Kidney (tissue), 14 donors: Measurements from ENCODE around the gene ZNF700. TPM values are rescaled to one million over a fixed set of nuclear protein-coding genes. Genes with fewer than 3 reads are reported as not detected.

ENCODE experiments used
- DNase-seq, 5 donors: peaks; one replicate each; pipeline ENCODE4 v3.0.0-alpha.2; 2013 to 2020
- FAIRE-seq: peaks from 2 replicates; lab custom pipeline; 2012; peaks lifted over from hg19 to GRCh38; lab: Jason Lieb, UNC
- H3K27ac ChIP-seq, 2 donors: one replicate each; pipeline ENCODE4 v1.7.0; 2013; ENCODE audit warnings: low read depth in 2 of 2, low read length in 2 of 2, inconsistent platforms in 1 of 2
- H3K27me3 ChIP-seq: one replicate; pipeline ENCODE4 v1.7.1; 2013; ENCODE audit warnings: low read length, inconsistent platforms; ENCODE audit not compliant: control insufficient read depth, insufficient read depth
- H3K36me3 ChIP-seq, 3 donors: one replicate each; pipeline versions ENCODE4 v1.7.0 to v1.7.1; 2013; ENCODE audit warnings: low read length in 3 of 3, control low read depth in 1 of 3, inconsistent platforms in 1 of 3; ENCODE audit not compliant: insufficient read depth in 3 of 3, control insufficient read depth in 2 of 3
- H3K4me1 ChIP-seq, 3 donors: one replicate each; pipeline versions ENCODE4 v1.7.0 to v1.7.1; 2013; ENCODE audit warnings: low read length in 3 of 3, inconsistent platforms in 1 of 3, low read depth in 1 of 3; ENCODE audit not compliant: control insufficient read depth in 2 of 3, insufficient read depth in 2 of 3
- H3K4me3 ChIP-seq, 3 donors: one replicate each; pipeline versions ENCODE4 v1.7.0 to v1.8.1; 2013; ENCODE audit warnings: low read length in 3 of 3, control low read depth in 1 of 3, inconsistent platforms in 1 of 3
- H3K9ac ChIP-seq, 3 donors: one replicate each; pipeline versions ENCODE4 v1.7.0 to v1.7.1; 2013; ENCODE audit warnings: low read length in 3 of 3, control low read depth in 1 of 3, inconsistent platforms in 1 of 3
- H3K9me3 ChIP-seq, 3 donors: one replicate each; pipeline versions ENCODE4 v1.7.0 to v1.7.1; 2013; ENCODE audit warnings: low read length in 3 of 3, control low read depth in 1 of 3, inconsistent platforms in 1 of 3; ENCODE audit not compliant: control insufficient read depth in 2 of 3, insufficient read depth in 1 of 3
- CTCF ChIP-seq: IDR thresholded peaks from 3 replicates; pipeline ENCODE4 v1.5.1; 2012; ENCODE audit warnings: mild to moderate bottlenecking, moderate library complexity, borderline replicate concordance; ENCODE audit not compliant: insufficient read depth; ENCODE audit errors: extremely low read depth
- intact Hi-C: fragments of 100-400 bp; cut with DNase I; formaldehyde crosslinking; loops from one replicate; pipeline ENCODE4 v1.11.1; 2022
- polyA plus RNA-seq: library from polyadenylated mRNA; stranded (reverse); fragments of 350-450 nt; fragmentation: Illumina TruSeq; extraction: RNeasy Lipid Tissue Mini Kit (QIAGEN cat#74804); gene quantifications from one replicate; pipeline ENCODE4 v1.2.3, GENCODE V29; 2014; ENCODE audit warnings: low read depth, low replicate concordance; ENCODE audit not compliant: insufficient read depth
- total RNA-seq: library from RNA; stranded (reverse); fragmentation: NEBNext Ultra II Directional; extraction: Animal tissue kit (Norgen Biotek cat#: 25700); gene quantifications from one replicate; pipeline ENCODE4 v1.2.1, GENCODE V29; 2021
- donor health status: control.
- donor health status: control.
- donor health status: control.
- donor health status: control.
- donor health status: control.
- donor health status: DM: yes; HTN: yes; CAD: no.
- donor health status: Normal renal cell carcinoma (clear cell type).

Gene ZNF700
- total and polyA plus RNA-seq, 2 donors from 2014 or later, result 7.2 to 20.9 TPM

GRCh38 chr19:11950312-11950711 is 25.4 kb downstream of the ZNF700 start:
- DNase-seq, result no peak
- no peak overlapping the region for H3K9ac ChIP-seq
- intact Hi-C loops, result no loop called here
- H3K4me3 ChIP-seq, result peak overlapping the region; percentile 1 to 20 (median 7)
- no peaks in the 10 kb centered on the region for H3K4me1 ChIP-seq
- H3K27me3 ChIP-seq, result no peaks in the 10 kb centered on the region
- no peak for FAIRE-seq
- TF ChIP-seq CTCF, result no peak
- peaks cover 19 to 87% (median 42%) of the 10 kb centered on the region in 3 donors for H3K9me3 ChIP-seq
- no peak overlapping the region for H3K27ac ChIP-seq
- peaks cover 28 to 34% (median 30%) of the 10 kb centered on the region in 3 donors for H3K36me3 ChIP-seq

GRCh38 chr19:11963566-11964355 is 38.9 kb downstream of the ZNF700 start:
- peak overlapping the region; percentile 96 to 99 for H3K27ac ChIP-seq
- H3K9ac ChIP-seq, result peak overlapping the region in 1 of 3 donors; percentile 79
- no peaks in the 10 kb centered on the region for H3K9me3 ChIP-seq
- TF ChIP-seq CTCF, result peak; percentile 87
- H3K27me3 ChIP-seq, result no peaks in the 10 kb centered on the region
- peak overlapping the region in 1 of 3 donors; percentile 86 for H3K4me3 ChIP-seq
- H3K36me3 ChIP-seq, result no peaks in the 10 kb centered on the region
- FAIRE-seq, result no peak
- peak; percentile 88 to 93 (median 89) for DNase-seq
- peaks cover 0 to 10% (median 9%) of the 10 kb centered on the region in 3 donors for H3K4me1 ChIP-seq
- intact Hi-C loops, result no loop called here

GRCh38 chr19:11964496-11964857 is 39.6 kb downstream of the ZNF700 start:
- DNase-seq, result peak in 1 of 5 donors; percentile 80
- no peaks in the 10 kb centered on the region for H3K36me3 ChIP-seq
- H3K9ac ChIP-seq, result peak overlapping the region; percentile 52 to 79 (median 71)
- H3K9me3 ChIP-seq, result no peaks in the 10 kb centered on the region
- H3K4me3 ChIP-seq, result peak overlapping the region; percentile 86 to 99 (median 88)
- peaks cover 0 to 10% (median 9%) of the 10 kb centered on the region in 3 donors for H3K4me1 ChIP-seq
- no peak for FAIRE-seq
- intact Hi-C loops, result no loop called here
- H3K27me3 ChIP-seq, result no peaks in the 10 kb centered on the region
- TF ChIP-seq CTCF, result peak; percentile 16
- H3K27ac ChIP-seq, result peak overlapping the region; percentile 96 to 99
